Common myeloid progenitor, CD34-positive (primary cell): ENCODE results near the gene MAN2B1. TPM values are rescaled to one million over a fixed set of nuclear protein-coding genes. Genes with fewer than 3 reads are reported as not detected.
"Not testable (repeated sequence)": the region's sequence is repeated elsewhere in the genome, so short reads cannot be mapped to it uniquely, and the experiment has no call there.

ENCODE experiments used
- CTCF ChIA-PET: fragments of 350-600 bp; sonication (Branson Sonifier 250); formaldehyde crosslinking; loops from one replicate; lab custom pipeline; 2021; ENCODE audit warnings: antibody characterized with exemption; lab: Charles Lee
- POLR2A ChIA-PET: fragments of 350-600 bp; sonication (Branson Sonifier 250); formaldehyde crosslinking; loops from one replicate; lab custom pipeline; 2021; ENCODE audit warnings: antibody characterized with exemption; lab: Charles Lee
- DNase-seq, 3 donors: peaks; one replicate each; pipeline versions ENCODE4 v3.0.0 to v3.0.0-alpha.2; 2013
- H3K27ac ChIP-seq, 2 experiments: 1 replicate in 1 of 2; 2 replicates in 1 of 2; pipeline ENCODE4 v1.7.0; 2013; ENCODE audit warnings: inconsistent platforms in 2 of 2, low read length in 2 of 2, mild to moderate bottlenecking in 2 of 2, low read depth in 1 of 2, moderate library complexity in 1 of 2; ENCODE audit not compliant: severe bottlenecking in 2 of 2, insufficient read depth in 1 of 2, poor library complexity in 1 of 2
- H3K27me3 ChIP-seq, 5 experiments: replicated peaks in 2 of 5; 1 replicate in 3 of 5; 2 replicates in 2 of 5; pipeline versions ENCODE4 v1.6.1 to v1.7.0; 2013; ENCODE audit warnings: low read length in 4 of 5, mild to moderate bottlenecking in 2 of 5, moderate library complexity in 2 of 5, inconsistent platforms in 1 of 5; ENCODE audit not compliant: insufficient read depth in 5 of 5, control insufficient read depth in 4 of 5
- H3K36me3 ChIP-seq, 4 experiments: 1 replicate in 2 of 4; 2 replicates in 2 of 4; pipeline versions ENCODE4 v1.6.1 to v1.7.0; 2013; ENCODE audit warnings: low read length in 3 of 4, control low read depth in 1 of 4, mild to moderate bottlenecking in 1 of 4; ENCODE audit not compliant: control insufficient read depth in 4 of 4, insufficient read depth in 4 of 4
- H3K4me1 ChIP-seq, 4 experiments: 1 replicate in 3 of 4; 2 replicates in 1 of 4; pipeline versions ENCODE4 v1.6.1 to v1.7.1; 2013; ENCODE audit warnings: low read length in 3 of 4, mild to moderate bottlenecking in 3 of 4, control low read depth in 1 of 4, inconsistent platforms in 1 of 4, moderate library complexity in 1 of 4; ENCODE audit not compliant: control insufficient read depth in 4 of 4, insufficient read depth in 4 of 4; ENCODE audit errors: control extremely low read depth in 1 of 4
- H3K4me3 ChIP-seq, 7 experiments: 1 replicate in 4 of 7; 2 replicates in 3 of 7; pipeline versions ENCODE4 v1.5.1 to v1.7.0; 2013; ENCODE audit warnings: mild to moderate bottlenecking in 7 of 7, low read length in 6 of 7, moderate library complexity in 6 of 7, inconsistent platforms in 2 of 7, low read depth in 2 of 7, control low read depth in 1 of 7; ENCODE audit not compliant: insufficient read depth in 4 of 7, control insufficient read depth in 1 of 7; ENCODE audit errors: extremely low read depth in 1 of 7
- H3K9me3 ChIP-seq, 5 experiments: 1 replicate in 4 of 5; 2 replicates in 1 of 5; pipeline versions ENCODE4 v1.6.1 to v1.7.1; 2013; ENCODE audit warnings: low read length in 4 of 5, mild to moderate bottlenecking in 2 of 5, inconsistent platforms in 1 of 5, low read depth in 1 of 5, moderate library complexity in 1 of 5; ENCODE audit not compliant: control insufficient read depth in 4 of 5, insufficient read depth in 2 of 5; ENCODE audit errors: control extremely low read depth in 1 of 5
- WGBS: methylation state at CpG from one replicate; pipeline ENCODE4 v1.1.5; 2013; ENCODE audit not compliant: insufficient coverage; 5-methylcytosine and 5-hydroxymethylcytosine counted together
- polyA plus RNA-seq: library from polyadenylated mRNA; unstranded; fragments of 120-200 nt; gene quantifications from one replicate; pipeline ENCODE4 v1.2.1, GENCODE V29; 2013

The MAN2B1 gene
- 69.2 TPM for polyA plus RNA-seq

DNA sequence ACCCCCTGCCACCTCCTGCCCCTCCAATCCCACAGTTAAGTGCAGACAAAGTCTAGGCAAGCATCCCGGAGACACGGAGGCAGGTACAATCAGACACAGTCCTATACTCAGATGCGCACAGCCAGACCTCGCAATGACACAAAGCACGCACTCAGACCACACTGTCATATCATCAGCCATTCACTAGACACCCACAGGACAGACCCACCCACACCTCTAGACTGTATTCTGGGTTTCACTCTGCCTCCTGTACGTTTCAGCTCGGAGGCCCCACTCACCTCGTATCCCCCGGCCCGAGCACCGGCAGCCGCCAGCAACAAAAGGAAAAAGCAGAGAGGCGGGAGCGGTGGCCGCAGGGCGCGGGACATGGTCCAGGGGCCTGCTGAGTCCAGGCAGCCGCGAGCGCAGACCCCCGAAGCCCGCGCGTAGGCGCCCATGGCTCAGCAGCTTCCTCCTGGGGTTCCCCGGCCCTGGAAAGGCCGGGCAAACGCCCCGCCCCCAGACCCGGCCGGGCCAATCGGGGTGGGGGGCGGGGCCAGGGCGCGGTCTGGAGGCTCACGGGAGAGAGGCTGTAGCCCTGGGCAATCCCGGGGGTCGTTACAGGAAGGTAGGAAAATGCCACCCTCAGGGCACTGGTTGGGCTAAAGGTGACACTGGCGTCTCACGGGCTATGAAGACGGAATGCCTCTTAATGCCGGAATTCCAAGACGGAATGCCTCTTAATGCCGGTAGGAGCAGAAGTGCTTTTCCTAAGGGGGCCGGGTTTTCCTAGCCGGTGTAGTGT, at the start of gene MAN2B1, which contains the start of gene WDR83:
MAN2B1 (minus strand) TSS at position 478 of the 784 bp plus-strand sequence; CDS start at position 437, 41 bp downstream.
WDR83 (plus strand) TSS at position 543 of the 784 bp plus-strand sequence. CDS start 2,984 bp downstream, outside the sequence.
- H3K4me1 ChIP-seq, result peaks cover 4 to 56% (median 49%) of the 10 kb centered on the region in 4 experiments
- no peaks in the 10 kb centered on the region for H3K9me3 ChIP-seq
- peak within 1 kb of the TSS; percentile 55 to 95 (median 82) for H3K4me3 ChIP-seq
- ChIA-PET CTCF (interaction anchor here (1.7 to 2.1 kb wide), 2 partner anchors 10 to 26 kb away, joined by 7 read pairs; no protein-coding TSS in a partner anchor), POLR2A (interaction anchor here (0.6 to 2.1 kb wide), 3 partner anchors 26 to 507 kb away, joined by 4 to 8 read pairs (median 5); no protein-coding TSS in a partner anchor)
- 1% methylated on average over 45 of the region's 46 CpGs for WGBS
- no peaks in the 10 kb centered on the region for H3K27me3 ChIP-seq
- H3K36me3 ChIP-seq, result peaks cover under 1 to 32% (median 20%) of the 10 kb centered on the region in 4 experiments
- H3K27ac ChIP-seq, result peak within 1 kb of the TSS; percentile 68 to 88
- DNase-seq, result peak; percentile 69 to 79 (median 76)

GRCh38 chr19:12715929-12716328, 49.4 kb upstream of the MAN2B1 start:
- peaks cover 0 to 9% (median 9%) of the 10 kb centered on the region in 4 experiments for H3K4me1 ChIP-seq
- peaks cover 14 to 69% (median 49%) of the 10 kb centered on the region in 4 experiments for H3K36me3 ChIP-seq
- no peak overlapping the region for H3K27ac ChIP-seq
- no peaks in the 10 kb centered on the region for H3K27me3 ChIP-seq
- no peak overlapping the region for H3K4me3 ChIP-seq
- POLR2A ChIA-PET, result interaction anchor here (0.6 kb wide), 1 partner anchor 31 kb away, joined by 4 read pairs; no protein-coding TSS in a partner anchor
- H3K9me3 ChIP-seq, result no peaks in the 10 kb centered on the region
- no peak for DNase-seq
- CTCF ChIA-PET, result interaction anchor here (0.6 to 43.3 kb wide), 7 partner anchors 8 to 133 kb away, joined by 3 to 776 read pairs (median 4); partner anchors contain the start of genes BEST2 and HOOK2
- 100% methylated on average over 2 of the region's 3 CpGs for WGBS

DNA sequence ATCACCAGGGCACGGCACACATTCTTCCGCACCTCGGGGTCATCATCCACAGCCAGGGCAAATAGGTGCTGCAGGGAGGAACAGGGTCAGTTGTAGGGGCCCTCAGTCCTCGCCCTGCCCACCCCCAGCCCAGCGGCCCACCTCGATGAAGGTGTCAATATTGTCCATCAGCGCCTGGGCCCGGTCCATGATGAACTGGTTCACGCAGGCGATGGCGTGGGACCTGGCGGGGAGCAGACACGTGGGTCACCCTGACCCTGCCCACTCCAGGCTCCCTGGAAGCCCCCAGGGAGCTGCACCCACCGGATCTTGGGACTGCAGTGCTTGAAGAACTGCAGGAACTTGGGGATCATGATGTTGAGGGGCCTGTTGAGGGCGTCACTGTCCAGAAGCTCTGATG, 48.6 kb upstream of the MAN2B1 start:
- Histone ChIP-seq H3K27ac (no peak overlapping the region), H3K27me3 (no peaks in the 10 kb centered on the region), H3K36me3 (peaks cover 17 to 76% (median 52%) of the 10 kb centered on the region in 4 experiments), H3K4me1 (peaks cover 0 to under 1% (median under 1%) of the 10 kb centered on the region in 4 experiments), H3K4me3 (no peak overlapping the region), H3K9me3 (no peaks in the 10 kb centered on the region)
- no peak for DNase-seq
- ChIA-PET POLR2A (no interaction called here), CTCF (interaction anchor here (0.9 to 43.3 kb wide), 4 partner anchors 18 to 132 kb away, joined by 3 to 776 read pairs (median 24); partner anchors contain the start of genes BEST2 and HOOK2)
- 96% methylated on average over 14 of the region's 15 CpGs for WGBS

DNA sequence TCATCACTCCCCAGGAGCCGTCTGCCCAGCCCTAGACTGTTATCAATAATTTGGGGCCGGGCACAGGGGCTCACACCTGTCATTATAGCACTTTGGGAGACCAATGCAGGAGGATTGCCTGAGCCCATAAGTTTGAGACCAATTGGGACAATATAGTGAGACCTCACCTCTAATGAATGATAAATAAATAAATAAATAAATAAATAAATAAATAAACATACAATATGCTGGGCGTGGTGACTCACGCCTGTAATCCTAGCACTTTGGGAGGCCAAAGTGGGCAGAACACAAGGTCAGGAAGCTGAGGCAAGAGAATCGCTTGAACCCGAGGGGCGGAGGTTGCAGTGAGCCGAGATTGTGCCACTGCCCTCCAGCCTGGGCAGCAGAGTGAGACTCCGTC, 46.8 kb upstream of the MAN2B1 start:
- peaks cover 16 to 77% (median 53%) of the 10 kb centered on the region in 4 experiments for H3K36me3 ChIP-seq
- CTCF ChIA-PET, result interaction anchor here (1.2 to 43.3 kb wide), 5 partner anchors 13 to 134 kb away, joined by 3 to 776 read pairs (median 7); partner anchors contain the start of genes BEST2 and HOOK2
- H3K4me1 ChIP-seq, POLR2A ChIA-PET, H3K4me3 ChIP-seq, H3K9me3 ChIP-seq, H3K27ac ChIP-seq, DNase-seq, H3K27me3 ChIP-seq: not testable (repeated sequence)
- 89% methylated on average over 4 of the region's 9 CpGs for WGBS

- H3K4me1 ChIP-seq, H3K27ac ChIP-seq, H3K27me3 ChIP-seq, DNase-seq, H3K9me3 ChIP-seq, H3K4me3 ChIP-seq, POLR2A ChIA-PET: not testable (repeated sequence)
- peaks cover 18 to 79% (median 56%) of the 10 kb centered on the region in 4 experiments for H3K36me3 ChIP-seq
- CTCF ChIA-PET, result interaction anchor here (43.3 kb wide), 1 partner anchor 48 kb away, joined by 776 read pairs; the partner anchor contains the start of genes BEST2 and HOOK2
- no CpG with 5 or more reads among the region's 14 CpGs for WGBS
Measured at GRCh38 chr19:12712077-12712476, 45.5 kb upstream of the MAN2B1 start.

DNA sequence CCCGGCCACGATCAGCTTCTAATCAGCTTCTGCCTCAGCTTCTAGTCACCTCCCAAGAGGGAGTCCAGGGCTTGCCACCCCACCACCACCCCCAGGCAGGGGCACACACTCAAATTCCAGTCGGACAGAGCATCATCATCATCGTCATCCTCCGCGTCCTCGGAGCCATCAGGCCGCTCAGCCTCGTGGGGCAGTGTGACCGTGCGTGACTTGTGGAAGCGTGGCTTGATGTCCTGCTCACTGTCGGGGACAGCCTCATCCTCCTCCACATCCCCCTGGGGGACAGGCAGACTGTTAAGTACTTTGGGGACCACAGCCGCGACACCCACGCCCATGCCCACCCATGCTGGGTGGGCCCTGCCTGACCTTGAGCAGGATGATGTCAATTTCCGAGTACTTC, 44.6 kb upstream of the MAN2B1 start:
- CTCF ChIA-PET, result interaction anchor here (1.4 to 43.3 kb wide), 2 partner anchors 34 to 49 kb away, joined by 5 to 776 read pairs; partner anchors contain the start of genes BEST2 and HOOK2

More for the DNA sequence above, 44.6 kb upstream of the MAN2B1 start:
- H3K27me3 ChIP-seq, result no peaks in the 10 kb centered on the region
- DNase-seq, result no peak
- no peak overlapping the region for H3K4me3 ChIP-seq
- no peak overlapping the region for H3K27ac ChIP-seq
- H3K9me3 ChIP-seq, result no peaks in the 10 kb centered on the region
- H3K36me3 ChIP-seq, result peaks cover 16 to 82% (median 57%) of the 10 kb centered on the region in 4 experiments
- H3K4me1 ChIP-seq, result no peaks in the 10 kb centered on the region
- 93% methylated on average over 13 of the region's 17 CpGs for WGBS
- POLR2A ChIA-PET, result no interaction called here
